K562 (cell line): ENCODE data around the gene NIN. TPM values are rescaled to one million over a fixed set of nuclear protein-coding genes. Genes with fewer than 3 reads are reported as not detected.

Experiments used
- CAMTA2 ChIP-seq: fragments of 250-450 bp; sonication (Bioruptor Pico); conservative IDR thresholded peaks from 2 replicates; pipeline ENCODE4 v1.5.1; 2022
- DMBX1 ChIP-seq: fragments of 250-450 bp; sonication (Bioruptor Pico); IDR thresholded peaks from 2 replicates; pipeline ENCODE4 v1.8.0; 2022; ENCODE audit warnings: inconsistent platforms, mild to moderate bottlenecking, moderate library complexity, borderline replicate concordance
- EP400 ChIP-seq: fragments of 450-650 bp; IDR thresholded peaks from 2 replicates; pipeline ENCODE4 v1.6.1; 2017; ENCODE audit warnings: antibody characterized with exemption, mild to moderate bottlenecking, moderate library complexity
- ILK ChIP-seq: fragments of 450-650 bp; IDR thresholded peaks from 2 replicates; pipeline ENCODE4 v1.6.1; 2016; ENCODE audit warnings: missing genetic modification characterization, low read depth, mild to moderate bottlenecking, missing compliant biosample characterization, moderate library complexity, borderline replicate concordance
- KAT7 ChIP-seq: sonication (generic); formaldehyde crosslinking; IDR thresholded peaks from 2 replicates; pipeline ENCODE4 v1.8.0; 2022; ENCODE audit warnings: missing genetic modification reagents, mild to moderate bottlenecking, borderline replicate concordance
- RAD21 ChIP-seq, 2 experiments: fragments of 250-450 bp in 1 of 2; fragments of 450-650 bp in 1 of 2; sonication (Bioruptor Pico) in 1 of 2; formaldehyde crosslinking in 1 of 2; IDR thresholded peaks in 1 of 2; conservative IDR thresholded peaks in 1 of 2; 2 replicates each; pipeline versions ENCODE4 v1.4.0 to v1.8.0; 2020 to 2022; ENCODE audit warnings: mild to moderate bottlenecking in 2 of 2, moderate library complexity in 1 of 2
- RNF2 ChIP-seq: sonication (generic); IDR thresholded peaks from 2 replicates; pipeline ENCODE4 v1.6.1; 2016
- ZNF586 ChIP-seq: fragments of 450-650 bp; formaldehyde crosslinking; conservative IDR thresholded peaks from 2 replicates; pipeline ENCODE4 v1.4.0; 2020; ENCODE audit warnings: mild to moderate bottlenecking, moderate library complexity
- ZNF785 ChIP-seq: fragments of 250-450 bp; sonication (Bioruptor Pico); IDR thresholded peaks from 2 replicates; pipeline ENCODE4 v1.4.0; 2020; ENCODE audit warnings: mild to moderate bottlenecking
- ZSCAN32 ChIP-seq: fragments of 450-650 bp; formaldehyde crosslinking; IDR thresholded peaks from 2 replicates; pipeline ENCODE4 v1.4.0; 2020; ENCODE audit warnings: mild to moderate bottlenecking, moderate library complexity
- polyA plus RNA-seq, 8 experiments: library from polyadenylated mRNA; depleted of rRNA in 4 of 8; stranded (reverse) in 5 of 8; unstranded in 3 of 8; fragments of >200 nt; fragmentation: Nextera tagmentation in 2 of 8; fragmentation: Illumina TruSeq in 1 of 8; extraction: Ambion mirVana in 2 of 8; extraction: Trizol in 1 of 8; gene quantifications; 2 replicates each; pipeline versions ENCODE4 v1.2.1 to v1.2.3, GENCODE V29; 2011 to 2014; ENCODE audit warnings: inconsistent platforms in 1 of 8, missing spikeins in 1 of 8
- total RNA-seq, 7 experiments: library from RNA; depleted of rRNA in 6 of 7; stranded (reverse); fragments of >200 nt in 6 of 7; fragmentation: Illumina TruSeq in 2 of 7; extraction: Trizol in 2 of 7; gene quantifications; 2 replicates each; pipeline versions ENCODE4 v1.2.1 to v1.2.3, GENCODE V29; 2011 to 2021; ENCODE audit warnings: low replicate concordance in 1 of 7
- TF ChIP-seq, protein P1 (sequence below): fragments of 450-650 bp; IDR thresholded peaks from 2 replicates; pipeline ENCODE4 v1.6.1; 2016; ENCODE audit warnings: mild to moderate bottlenecking, moderate library complexity
- TF ChIP-seq, protein P2 (sequence below): fragments of 250-450 bp; sonication (Bioruptor Pico); IDR thresholded peaks from 2 replicates; pipeline ENCODE4 v1.9.0; 2021; ENCODE audit warnings: mild to moderate bottlenecking, inconsistent platforms
- TF ChIP-seq, protein P3 (sequence below): sonication (generic); formaldehyde crosslinking; IDR thresholded peaks from 2 replicates; pipeline ENCODE4 v1.8.0; 2022; ENCODE audit warnings: missing genetic modification reagents, mild to moderate bottlenecking, moderate library complexity, borderline replicate concordance

Gene NIN
- total and polyA plus RNA-seq, 9 of the 15 experiments (the other 6 are each of a cell fraction or from before 2014, with no cell fraction given) = 0.84 to 8.4 (median 5.0) TPM

DNA sequence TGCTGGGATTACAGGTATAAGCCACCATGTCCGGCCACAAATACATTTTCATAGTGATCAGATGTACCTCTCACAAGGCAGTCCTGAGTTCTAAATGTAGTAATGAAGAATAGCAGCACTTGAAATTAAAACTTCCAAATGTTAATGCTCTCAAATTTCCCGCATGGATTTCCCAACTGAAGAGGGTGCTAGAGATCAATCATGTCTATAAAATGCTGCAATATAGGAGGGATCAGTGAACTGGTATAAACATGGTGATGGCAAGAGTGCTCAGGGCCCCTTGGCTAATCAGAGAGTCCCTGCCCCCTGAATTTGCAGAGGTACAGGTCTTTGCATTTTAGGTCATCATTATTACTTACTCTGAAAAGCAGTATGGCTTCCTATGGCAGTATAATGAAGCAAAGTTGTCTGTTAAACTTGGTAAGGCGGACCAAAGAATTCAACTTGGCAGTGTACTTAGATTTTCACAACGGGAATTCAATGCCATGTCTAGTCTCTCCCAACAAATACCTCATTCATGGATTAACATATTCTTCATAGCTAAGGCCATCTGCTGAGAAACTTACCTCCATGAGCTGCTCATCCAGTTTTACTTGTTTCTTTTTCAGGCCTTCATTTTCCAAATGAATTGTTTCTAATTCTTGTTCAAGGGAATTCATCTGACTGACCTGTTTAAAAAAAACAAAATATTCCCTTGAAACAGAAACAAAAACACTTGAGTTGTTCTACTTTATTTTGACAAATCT, 95.8 kb downstream of the NIN start (continued):
- TF ChIP-seq, protein P1, sequence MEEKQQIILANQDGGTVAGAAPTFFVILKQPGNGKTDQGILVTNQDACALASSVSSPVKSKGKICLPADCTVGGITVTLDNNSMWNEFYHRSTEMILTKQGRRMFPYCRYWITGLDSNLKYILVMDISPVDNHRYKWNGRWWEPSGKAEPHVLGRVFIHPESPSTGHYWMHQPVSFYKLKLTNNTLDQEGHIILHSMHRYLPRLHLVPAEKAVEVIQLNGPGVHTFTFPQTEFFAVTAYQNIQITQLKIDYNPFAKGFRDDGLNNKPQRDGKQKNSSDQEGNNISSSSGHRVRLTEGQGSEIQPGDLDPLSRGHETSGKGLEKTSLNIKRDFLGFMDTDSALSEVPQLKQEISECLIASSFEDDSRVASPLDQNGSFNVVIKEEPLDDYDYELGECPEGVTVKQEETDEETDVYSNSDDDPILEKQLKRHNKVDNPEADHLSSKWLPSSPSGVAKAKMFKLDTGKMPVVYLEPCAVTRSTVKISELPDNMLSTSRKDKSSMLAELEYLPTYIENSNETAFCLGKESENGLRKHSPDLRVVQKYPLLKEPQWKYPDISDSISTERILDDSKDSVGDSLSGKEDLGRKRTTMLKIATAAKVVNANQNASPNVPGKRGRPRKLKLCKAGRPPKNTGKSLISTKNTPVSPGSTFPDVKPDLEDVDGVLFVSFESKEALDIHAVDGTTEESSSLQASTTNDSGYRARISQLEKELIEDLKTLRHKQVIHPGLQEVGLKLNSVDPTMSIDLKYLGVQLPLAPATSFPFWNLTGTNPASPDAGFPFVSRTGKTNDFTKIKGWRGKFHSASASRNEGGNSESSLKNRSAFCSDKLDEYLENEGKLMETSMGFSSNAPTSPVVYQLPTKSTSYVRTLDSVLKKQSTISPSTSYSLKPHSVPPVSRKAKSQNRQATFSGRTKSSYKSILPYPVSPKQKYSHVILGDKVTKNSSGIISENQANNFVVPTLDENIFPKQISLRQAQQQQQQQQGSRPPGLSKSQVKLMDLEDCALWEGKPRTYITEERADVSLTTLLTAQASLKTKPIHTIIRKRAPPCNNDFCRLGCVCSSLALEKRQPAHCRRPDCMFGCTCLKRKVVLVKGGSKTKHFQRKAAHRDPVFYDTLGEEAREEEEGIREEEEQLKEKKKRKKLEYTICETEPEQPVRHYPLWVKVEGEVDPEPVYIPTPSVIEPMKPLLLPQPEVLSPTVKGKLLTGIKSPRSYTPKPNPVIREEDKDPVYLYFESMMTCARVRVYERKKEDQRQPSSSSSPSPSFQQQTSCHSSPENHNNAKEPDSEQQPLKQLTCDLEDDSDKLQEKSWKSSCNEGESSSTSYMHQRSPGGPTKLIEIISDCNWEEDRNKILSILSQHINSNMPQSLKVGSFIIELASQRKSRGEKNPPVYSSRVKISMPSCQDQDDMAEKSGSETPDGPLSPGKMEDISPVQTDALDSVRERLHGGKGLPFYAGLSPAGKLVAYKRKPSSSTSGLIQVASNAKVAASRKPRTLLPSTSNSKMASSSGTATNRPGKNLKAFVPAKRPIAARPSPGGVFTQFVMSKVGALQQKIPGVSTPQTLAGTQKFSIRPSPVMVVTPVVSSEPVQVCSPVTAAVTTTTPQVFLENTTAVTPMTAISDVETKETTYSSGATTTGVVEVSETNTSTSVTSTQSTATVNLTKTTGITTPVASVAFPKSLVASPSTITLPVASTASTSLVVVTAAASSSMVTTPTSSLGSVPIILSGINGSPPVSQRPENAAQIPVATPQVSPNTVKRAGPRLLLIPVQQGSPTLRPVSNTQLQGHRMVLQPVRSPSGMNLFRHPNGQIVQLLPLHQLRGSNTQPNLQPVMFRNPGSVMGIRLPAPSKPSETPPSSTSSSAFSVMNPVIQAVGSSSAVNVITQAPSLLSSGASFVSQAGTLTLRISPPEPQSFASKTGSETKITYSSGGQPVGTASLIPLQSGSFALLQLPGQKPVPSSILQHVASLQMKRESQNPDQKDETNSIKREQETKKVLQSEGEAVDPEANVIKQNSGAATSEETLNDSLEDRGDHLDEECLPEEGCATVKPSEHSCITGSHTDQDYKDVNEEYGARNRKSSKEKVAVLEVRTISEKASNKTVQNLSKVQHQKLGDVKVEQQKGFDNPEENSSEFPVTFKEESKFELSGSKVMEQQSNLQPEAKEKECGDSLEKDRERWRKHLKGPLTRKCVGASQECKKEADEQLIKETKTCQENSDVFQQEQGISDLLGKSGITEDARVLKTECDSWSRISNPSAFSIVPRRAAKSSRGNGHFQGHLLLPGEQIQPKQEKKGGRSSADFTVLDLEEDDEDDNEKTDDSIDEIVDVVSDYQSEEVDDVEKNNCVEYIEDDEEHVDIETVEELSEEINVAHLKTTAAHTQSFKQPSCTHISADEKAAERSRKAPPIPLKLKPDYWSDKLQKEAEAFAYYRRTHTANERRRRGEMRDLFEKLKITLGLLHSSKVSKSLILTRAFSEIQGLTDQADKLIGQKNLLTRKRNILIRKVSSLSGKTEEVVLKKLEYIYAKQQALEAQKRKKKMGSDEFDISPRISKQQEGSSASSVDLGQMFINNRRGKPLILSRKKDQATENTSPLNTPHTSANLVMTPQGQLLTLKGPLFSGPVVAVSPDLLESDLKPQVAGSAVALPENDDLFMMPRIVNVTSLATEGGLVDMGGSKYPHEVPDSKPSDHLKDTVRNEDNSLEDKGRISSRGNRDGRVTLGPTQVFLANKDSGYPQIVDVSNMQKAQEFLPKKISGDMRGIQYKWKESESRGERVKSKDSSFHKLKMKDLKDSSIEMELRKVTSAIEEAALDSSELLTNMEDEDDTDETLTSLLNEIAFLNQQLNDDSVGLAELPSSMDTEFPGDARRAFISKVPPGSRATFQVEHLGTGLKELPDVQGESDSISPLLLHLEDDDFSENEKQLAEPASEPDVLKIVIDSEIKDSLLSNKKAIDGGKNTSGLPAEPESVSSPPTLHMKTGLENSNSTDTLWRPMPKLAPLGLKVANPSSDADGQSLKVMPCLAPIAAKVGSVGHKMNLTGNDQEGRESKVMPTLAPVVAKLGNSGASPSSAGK = no peak
- TF ChIP-seq, protein P2, sequence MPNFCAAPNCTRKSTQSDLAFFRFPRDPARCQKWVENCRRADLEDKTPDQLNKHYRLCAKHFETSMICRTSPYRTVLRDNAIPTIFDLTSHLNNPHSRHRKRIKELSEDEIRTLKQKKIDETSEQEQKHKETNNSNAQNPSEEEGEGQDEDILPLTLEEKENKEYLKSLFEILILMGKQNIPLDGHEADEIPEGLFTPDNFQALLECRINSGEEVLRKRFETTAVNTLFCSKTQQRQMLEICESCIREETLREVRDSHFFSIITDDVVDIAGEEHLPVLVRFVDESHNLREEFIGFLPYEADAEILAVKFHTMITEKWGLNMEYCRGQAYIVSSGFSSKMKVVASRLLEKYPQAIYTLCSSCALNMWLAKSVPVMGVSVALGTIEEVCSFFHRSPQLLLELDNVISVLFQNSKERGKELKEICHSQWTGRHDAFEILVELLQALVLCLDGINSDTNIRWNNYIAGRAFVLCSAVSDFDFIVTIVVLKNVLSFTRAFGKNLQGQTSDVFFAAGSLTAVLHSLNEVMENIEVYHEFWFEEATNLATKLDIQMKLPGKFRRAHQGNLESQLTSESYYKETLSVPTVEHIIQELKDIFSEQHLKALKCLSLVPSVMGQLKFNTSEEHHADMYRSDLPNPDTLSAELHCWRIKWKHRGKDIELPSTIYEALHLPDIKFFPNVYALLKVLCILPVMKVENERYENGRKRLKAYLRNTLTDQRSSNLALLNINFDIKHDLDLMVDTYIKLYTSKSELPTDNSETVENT (CRISPR knock-in tag) = no peak
- TF ChIP-seq, protein P3, sequence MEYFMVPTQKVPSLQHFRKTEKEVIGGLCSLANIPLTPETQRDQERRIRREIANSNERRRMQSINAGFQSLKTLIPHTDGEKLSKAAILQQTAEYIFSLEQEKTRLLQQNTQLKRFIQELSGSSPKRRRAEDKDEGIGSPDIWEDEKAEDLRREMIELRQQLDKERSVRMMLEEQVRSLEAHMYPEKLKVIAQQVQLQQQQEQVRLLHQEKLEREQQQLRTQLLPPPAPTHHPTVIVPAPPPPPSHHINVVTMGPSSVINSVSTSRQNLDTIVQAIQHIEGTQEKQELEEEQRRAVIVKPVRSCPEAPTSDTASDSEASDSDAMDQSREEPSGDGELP = no peak
- TF ChIP-seq CAMTA2 (CRISPR knock-in tag) = no peak
- TF ChIP-seq ZNF785 (CRISPR knock-in tag) = no peak
- no peak for TF ChIP-seq EP400
- TF ChIP-seq RNF2 = no peak
- no peak for TF ChIP-seq DMBX1 (CRISPR knock-in tag)
- TF ChIP-seq ZNF586 (CRISPR knock-in tag) = no peak
- no peak for TF ChIP-seq RAD21 (CRISPR knock-in tag; conservative IDR thresholded peaks at IDR 0.05 in 1 of 2, IDR thresholded peaks at IDR 0.05 in 1 of 2)
- no peak for TF ChIP-seq KAT7 (CRISPR knock-in tag)
- TF ChIP-seq ZSCAN32 (CRISPR knock-in tag) = no peak
- no peak for TF ChIP-seq ILK (tag)
